B cell (primary cell): ENCODE results near the gene TBX1.

Experiments used
- EZH2 ChIP-seq: IDR thresholded peaks from 2 replicates; pipeline ENCODE4 v1.6.1; 2012; ENCODE audit warnings: borderline replicate concordance, low read depth, mild to moderate bottlenecking, moderate library complexity, low read length; ENCODE audit not compliant: insufficient read depth, poor library complexity, severe bottlenecking
- TF ChIP-seq, protein P1 (sequence below): fragments of 200-600 bp; IDR thresholded peaks from one replicate; pipeline ENCODE4 v1.8.0; 2022; ENCODE audit warnings: antibody characterized with exemption, mild to moderate bottlenecking

DNA sequence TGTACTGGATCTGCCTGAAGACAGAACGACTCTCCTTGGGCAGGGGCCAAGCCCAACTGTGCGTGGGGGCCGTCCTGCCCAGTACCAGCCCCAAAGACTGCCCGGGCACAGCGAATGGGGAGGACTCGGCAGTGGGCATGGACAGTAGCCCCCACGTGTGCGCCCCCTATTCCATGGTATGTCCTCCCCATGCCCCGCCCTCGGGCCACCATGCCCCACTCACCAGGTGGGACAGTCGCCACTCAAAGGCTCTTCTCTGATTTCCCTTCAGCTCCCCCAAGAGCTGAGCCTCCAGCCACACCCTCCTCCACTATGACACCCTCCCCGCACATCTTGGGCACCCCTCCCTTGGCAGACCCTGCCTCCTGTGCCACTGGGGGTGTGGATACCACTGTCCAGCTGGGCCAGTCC is 50.6 kb downstream of the TBX1 start:
- TF ChIP-seq, protein P1, sequence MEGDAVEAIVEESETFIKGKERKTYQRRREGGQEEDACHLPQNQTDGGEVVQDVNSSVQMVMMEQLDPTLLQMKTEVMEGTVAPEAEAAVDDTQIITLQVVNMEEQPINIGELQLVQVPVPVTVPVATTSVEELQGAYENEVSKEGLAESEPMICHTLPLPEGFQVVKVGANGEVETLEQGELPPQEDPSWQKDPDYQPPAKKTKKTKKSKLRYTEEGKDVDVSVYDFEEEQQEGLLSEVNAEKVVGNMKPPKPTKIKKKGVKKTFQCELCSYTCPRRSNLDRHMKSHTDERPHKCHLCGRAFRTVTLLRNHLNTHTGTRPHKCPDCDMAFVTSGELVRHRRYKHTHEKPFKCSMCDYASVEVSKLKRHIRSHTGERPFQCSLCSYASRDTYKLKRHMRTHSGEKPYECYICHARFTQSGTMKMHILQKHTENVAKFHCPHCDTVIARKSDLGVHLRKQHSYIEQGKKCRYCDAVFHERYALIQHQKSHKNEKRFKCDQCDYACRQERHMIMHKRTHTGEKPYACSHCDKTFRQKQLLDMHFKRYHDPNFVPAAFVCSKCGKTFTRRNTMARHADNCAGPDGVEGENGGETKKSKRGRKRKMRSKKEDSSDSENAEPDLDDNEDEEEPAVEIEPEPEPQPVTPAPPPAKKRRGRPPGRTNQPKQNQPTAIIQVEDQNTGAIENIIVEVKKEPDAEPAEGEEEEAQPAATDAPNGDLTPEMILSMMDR = no peak
- no peak for TF ChIP-seq EZH2
